ENCODE results near the gene PPP1R14D. TPM values are rescaled to one million over a fixed set of nuclear protein-coding genes. Genes with fewer than 3 reads are reported as not detected.

PPP1R14D gene
- total RNA-seq, 1 donor from 2014 or later = not detected

DNA sequence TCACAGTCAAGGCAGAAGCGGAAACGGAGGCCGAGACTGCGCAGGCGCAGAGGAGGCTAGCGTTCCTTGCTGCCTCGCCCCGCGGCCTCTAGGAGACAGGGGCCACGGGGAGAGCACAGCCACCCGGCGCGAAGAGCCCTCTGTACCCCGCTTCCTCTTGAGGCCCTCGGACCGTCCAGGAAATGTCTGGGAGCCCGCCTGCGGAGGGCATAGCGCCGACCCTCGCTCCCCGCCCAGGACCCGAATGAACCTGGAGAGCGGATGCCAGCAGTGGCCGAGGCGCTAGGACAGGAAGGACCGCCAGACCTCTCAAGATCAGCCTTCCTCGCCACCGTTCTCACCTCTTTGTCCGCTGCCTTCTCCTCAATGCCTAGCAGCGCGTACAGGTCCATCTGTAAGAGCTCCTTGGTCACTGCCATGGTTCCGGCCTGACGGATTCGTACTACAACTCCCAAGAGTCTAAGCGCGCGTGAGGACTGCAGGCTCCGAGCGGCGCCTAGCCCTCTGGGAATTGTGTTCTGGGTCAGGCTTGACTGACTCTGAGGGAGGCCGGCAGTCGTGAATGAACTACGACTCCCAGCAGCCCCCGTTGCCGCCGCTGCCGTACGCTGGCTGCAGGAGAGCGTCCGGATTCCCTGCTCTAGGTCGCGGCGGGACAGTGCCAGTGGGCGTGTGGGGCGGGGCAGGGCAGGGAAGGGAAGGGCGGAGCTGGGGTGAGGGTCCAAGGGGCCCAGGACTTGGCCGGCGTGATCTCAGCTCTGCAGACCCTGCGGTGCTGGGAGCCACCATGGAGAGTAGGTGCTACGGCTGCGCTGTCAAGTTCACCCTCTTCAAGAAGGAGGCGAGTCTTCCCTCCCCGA is 21.2 kb downstream of the PPP1R14D start, which contains the start of the genes DNAJC17 and ZFYVE19:
Gene DNAJC17, minus strand, starts transcription at position 446 of the 860 bp plus-strand sequence. Its CDS starts 27 bp downstream, at position 419.
Gene ZFYVE19, plus strand, starts transcription at position 62 of the 860 bp plus-strand sequence. Its CDS starts 501 bp downstream, at position 563.
- peak within 1 kb of the TSS; percentile 92 for H3K27ac Mint-ChIP-seq (ENCODE audit: unreplicated experiment)
- peak; percentile 99 for DNase-seq (ENCODE audit: extremely low spot score, unreplicated experiment)
- H3K4me3 Mint-ChIP-seq (ENCODE audit: unreplicated experiment) = peak within 1 kb of the TSS; percentile 93
- H3K36me3 Mint-ChIP-seq (ENCODE audit: unreplicated experiment) = peaks cover 13% of the 10 kb centered on the region
- H3K27me3 Mint-ChIP-seq (ENCODE audit: unreplicated experiment) = no peaks in the 10 kb centered on the region
- peaks cover 18% of the 10 kb centered on the region for H3K4me1 Mint-ChIP-seq (ENCODE audit: unreplicated experiment)
- no peaks in the 10 kb centered on the region for H3K9me3 Mint-ChIP-seq (ENCODE audit: unreplicated experiment)
- TF ChIP-seq, protein P1, sequence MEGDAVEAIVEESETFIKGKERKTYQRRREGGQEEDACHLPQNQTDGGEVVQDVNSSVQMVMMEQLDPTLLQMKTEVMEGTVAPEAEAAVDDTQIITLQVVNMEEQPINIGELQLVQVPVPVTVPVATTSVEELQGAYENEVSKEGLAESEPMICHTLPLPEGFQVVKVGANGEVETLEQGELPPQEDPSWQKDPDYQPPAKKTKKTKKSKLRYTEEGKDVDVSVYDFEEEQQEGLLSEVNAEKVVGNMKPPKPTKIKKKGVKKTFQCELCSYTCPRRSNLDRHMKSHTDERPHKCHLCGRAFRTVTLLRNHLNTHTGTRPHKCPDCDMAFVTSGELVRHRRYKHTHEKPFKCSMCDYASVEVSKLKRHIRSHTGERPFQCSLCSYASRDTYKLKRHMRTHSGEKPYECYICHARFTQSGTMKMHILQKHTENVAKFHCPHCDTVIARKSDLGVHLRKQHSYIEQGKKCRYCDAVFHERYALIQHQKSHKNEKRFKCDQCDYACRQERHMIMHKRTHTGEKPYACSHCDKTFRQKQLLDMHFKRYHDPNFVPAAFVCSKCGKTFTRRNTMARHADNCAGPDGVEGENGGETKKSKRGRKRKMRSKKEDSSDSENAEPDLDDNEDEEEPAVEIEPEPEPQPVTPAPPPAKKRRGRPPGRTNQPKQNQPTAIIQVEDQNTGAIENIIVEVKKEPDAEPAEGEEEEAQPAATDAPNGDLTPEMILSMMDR (IDR thresholded peaks at IDR 0.05) = no peak

DNA sequence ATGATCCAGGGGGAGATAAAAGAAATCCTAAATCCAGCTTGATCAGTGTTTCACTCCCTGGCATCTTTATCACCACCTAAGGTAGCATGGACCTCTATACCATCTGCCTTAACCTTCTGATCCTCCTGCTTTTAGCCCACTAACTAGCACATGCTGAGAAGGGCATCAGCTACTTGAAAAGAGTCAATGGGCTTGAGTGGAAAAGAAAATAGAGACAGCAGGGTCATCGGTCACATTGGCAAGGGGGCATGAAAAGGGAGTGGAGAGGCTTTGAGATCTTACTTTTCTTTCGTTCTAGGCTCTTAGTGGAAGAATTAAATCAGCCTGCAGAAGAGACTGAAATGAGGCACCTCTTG is 21.9 kb downstream of the PPP1R14D start:
- H3K9me3 Mint-ChIP-seq (ENCODE audit: unreplicated experiment) = no peaks in the 10 kb centered on the region
- H3K4me3 Mint-ChIP-seq (ENCODE audit: unreplicated experiment) = peak overlapping the region; percentile 93
- H3K4me1 Mint-ChIP-seq (ENCODE audit: unreplicated experiment) = peaks cover 20% of the 10 kb centered on the region
- peak overlapping the region; percentile 92 for H3K27ac Mint-ChIP-seq (ENCODE audit: unreplicated experiment)
- DNase-seq (ENCODE audit: extremely low spot score, unreplicated experiment) = no peak
- no peaks in the 10 kb centered on the region for H3K27me3 Mint-ChIP-seq (ENCODE audit: unreplicated experiment)
- H3K36me3 Mint-ChIP-seq (ENCODE audit: unreplicated experiment) = peaks cover 13% of the 10 kb centered on the region
- TF ChIP-seq, protein P1 (IDR thresholded peaks at IDR 0.05) = no peak

DNA sequence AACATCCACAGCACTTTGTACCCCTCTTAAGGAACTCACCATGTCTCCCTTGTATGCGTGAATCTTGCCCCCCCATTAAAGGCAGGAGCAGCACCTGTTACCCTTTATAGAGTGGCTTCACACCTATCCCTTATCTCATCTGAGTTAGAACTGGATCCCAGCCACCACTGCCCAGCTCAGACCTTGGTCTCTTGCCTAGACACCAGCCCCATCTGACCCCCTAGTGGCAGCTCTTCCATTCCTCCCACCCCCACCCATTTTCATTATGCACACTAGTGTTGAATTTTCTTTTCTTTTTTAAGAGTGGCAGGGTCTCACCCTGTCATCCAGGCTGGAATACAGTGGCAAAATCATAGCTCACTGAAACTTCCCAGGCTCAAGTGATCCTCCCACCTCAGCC is 24.8 kb downstream of the PPP1R14D start:
- no peak overlapping the region for H3K27ac Mint-ChIP-seq (ENCODE audit: unreplicated experiment)

DNA sequence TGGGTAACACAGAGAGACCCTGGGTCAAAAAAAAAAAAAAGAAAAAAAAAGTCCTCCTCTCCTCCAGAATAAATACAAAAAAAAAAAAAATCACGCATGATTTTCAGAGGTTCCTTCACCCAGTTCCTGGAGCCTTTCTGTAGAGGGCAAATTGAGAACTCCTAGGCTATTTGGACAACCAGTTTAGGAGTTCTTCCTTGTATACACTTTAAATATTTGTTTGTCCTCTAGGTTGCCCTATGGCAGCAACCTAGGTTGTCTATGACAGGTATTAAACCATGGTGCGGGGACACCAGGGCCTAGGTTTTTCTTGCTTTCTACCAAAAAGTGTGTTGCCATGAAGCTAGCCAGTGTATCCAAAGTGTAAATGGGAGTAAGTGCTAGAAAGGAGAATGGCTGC is 25.4 kb downstream of the PPP1R14D start:
- no peak for DNase-seq (ENCODE audit: extremely low spot score, unreplicated experiment)
- peaks cover 15% of the 10 kb centered on the region for H3K36me3 Mint-ChIP-seq (ENCODE audit: unreplicated experiment)
- no peaks in the 10 kb centered on the region for H3K27me3 Mint-ChIP-seq (ENCODE audit: unreplicated experiment)
- no peak overlapping the region for H3K4me3 Mint-ChIP-seq (ENCODE audit: unreplicated experiment)
- TF ChIP-seq, protein P1 (IDR thresholded peaks at IDR 0.05) = no peak
- no peaks in the 10 kb centered on the region for H3K9me3 Mint-ChIP-seq (ENCODE audit: unreplicated experiment)
- no peak overlapping the region for H3K27ac Mint-ChIP-seq (ENCODE audit: unreplicated experiment)
- H3K4me1 Mint-ChIP-seq (ENCODE audit: unreplicated experiment) = peaks cover 15% of the 10 kb centered on the region

More for the DNA sequence above, 24.8 kb downstream of the PPP1R14D start:
- H3K4me1 Mint-ChIP-seq (ENCODE audit: unreplicated experiment) = peaks cover 20% of the 10 kb centered on the region
- H3K9me3 Mint-ChIP-seq (ENCODE audit: unreplicated experiment) = no peaks in the 10 kb centered on the region
- TF ChIP-seq, protein P1 (IDR thresholded peaks at IDR 0.05) = no peak
- no peaks in the 10 kb centered on the region for H3K27me3 Mint-ChIP-seq (ENCODE audit: unreplicated experiment)
- peaks cover 12% of the 10 kb centered on the region for H3K36me3 Mint-ChIP-seq (ENCODE audit: unreplicated experiment)
- DNase-seq (ENCODE audit: extremely low spot score, unreplicated experiment) = no peak
- H3K4me3 Mint-ChIP-seq (ENCODE audit: unreplicated experiment) = no peak overlapping the region

DNA sequence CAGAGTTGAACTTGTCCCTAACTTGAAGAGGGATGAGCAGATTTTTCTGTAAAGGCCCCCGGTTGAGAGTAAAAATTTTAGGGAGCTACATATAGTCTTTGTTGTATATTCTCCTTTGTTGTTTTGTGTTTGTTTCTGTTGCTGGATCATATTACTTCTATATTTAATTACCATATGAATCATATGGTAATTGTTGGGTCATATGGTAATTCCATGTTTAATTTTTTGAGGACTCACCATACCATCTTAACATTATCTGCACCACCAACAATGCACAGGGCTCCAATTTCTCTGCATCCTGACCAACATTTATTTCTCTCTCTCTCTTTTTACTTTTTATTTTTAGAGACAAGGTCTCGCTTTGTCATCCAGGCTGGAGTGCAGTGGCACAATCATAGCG is 29.0 kb downstream of the PPP1R14D start:
- TF ChIP-seq, protein P1 (IDR thresholded peaks at IDR 0.05) = no peak
- DNase-seq (ENCODE audit: extremely low spot score, unreplicated experiment) = no peak
- Mint-ChIP-seq H3K27me3 (ENCODE audit: unreplicated experiment) (no peaks in the 10 kb centered on the region), H3K4me1 (ENCODE audit: unreplicated experiment) (peaks cover 4% of the 10 kb centered on the region), H3K9me3 (ENCODE audit: unreplicated experiment) (no peaks in the 10 kb centered on the region), H3K36me3 (ENCODE audit: unreplicated experiment) (peaks cover 16% of the 10 kb centered on the region), H3K27ac (ENCODE audit: unreplicated experiment) (no peak overlapping the region), H3K4me3 (ENCODE audit: unreplicated experiment) (no peak overlapping the region)

All from osteocyte (in vitro differentiated cells).